Fibroblast of skin of abdomen (primary cell): ENCODE results near the gene NT5M.
"Not testable (repeated sequence)": the region's sequence is repeated elsewhere in the genome, so short reads cannot be mapped to it uniquely, and the experiment has no call there.

Source experiments
- DNase-seq: peaks from one replicate; pipeline ENCODE4 v3.0.0-alpha.2; 2013

Gene NT5M

DNA sequence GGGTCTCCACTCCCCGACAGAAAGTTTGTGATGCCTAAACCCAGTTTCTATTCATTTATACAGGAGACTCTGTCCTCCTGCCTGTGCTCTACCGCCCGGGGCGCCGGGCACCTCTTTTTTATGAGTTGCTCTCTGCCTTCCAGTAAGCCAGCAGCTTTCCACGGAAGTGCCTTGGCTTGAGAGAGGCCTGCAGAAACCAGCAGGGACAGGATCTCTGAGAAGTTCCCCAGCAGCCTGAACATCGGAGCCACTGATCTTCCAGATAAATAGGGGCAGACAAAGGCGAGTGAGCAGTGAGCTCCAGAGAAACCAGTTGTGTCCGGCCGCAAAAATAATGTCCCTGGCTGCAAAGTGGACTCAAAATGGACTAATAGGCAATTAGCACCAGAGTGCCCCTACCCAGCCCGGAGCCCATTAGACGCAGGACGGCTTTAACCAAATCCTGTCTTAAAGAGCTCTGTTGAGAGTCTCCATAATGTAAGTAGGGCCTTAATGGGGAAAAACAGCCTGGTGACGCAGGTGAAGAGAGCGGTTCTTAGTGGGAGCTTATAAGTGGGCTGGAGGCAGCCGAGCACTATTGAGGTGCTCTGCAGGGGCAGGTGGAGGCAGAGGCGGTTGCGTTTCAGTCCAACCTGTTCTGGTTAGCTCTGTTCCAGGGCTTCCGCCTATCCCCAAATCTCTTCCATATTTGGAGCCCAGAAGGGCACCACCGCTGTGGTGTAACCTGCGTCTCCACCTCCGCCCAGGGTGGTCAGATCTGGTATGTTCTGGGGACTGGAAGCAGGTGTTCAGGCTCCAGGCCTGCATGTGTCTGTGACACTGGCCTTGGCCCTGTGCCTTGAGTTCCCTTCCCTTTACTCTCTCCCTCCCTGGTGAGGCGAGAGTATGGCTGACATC lies 74.1 kb downstream of the NT5M start:
- no peak for DNase-seq

DNA sequence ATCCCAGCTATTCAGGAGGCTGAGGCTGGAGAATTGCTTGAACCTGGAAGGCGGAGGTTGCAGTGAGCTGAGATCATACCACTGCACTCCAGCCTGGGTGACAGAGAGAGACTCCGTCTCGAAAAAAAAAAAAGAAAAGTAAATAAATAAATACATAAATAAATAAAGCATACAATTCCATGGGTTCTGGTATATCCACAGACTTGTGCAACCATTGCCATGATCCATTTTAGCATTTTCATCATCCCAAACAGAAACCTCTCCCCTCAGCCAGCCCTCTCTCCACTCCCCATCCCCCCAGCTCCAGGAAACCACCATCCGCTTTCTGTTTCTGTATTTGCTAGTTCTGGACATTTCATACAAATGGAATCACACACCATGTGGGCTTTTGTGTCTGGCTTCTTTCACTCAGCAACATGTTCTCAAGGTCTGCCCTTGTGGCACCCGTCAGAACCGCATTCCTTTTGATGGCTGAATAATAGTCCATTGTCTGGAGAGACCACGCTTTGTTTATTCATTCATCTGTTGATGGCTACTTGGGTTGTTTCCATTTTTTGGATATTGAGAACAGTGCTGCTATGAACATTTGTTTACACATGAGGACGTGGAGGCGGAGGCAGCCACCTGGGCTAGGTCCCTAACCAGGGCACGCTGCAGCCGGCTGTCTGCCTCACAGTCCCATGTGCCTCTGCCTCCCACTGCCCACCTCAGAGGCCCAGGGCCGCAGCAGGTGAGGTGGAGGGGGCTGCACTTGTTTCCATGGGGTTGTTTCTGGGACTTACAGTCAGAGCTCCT lies 76.2 kb downstream of the NT5M start:
- DNase-seq: peak; percentile 39

DNA sequence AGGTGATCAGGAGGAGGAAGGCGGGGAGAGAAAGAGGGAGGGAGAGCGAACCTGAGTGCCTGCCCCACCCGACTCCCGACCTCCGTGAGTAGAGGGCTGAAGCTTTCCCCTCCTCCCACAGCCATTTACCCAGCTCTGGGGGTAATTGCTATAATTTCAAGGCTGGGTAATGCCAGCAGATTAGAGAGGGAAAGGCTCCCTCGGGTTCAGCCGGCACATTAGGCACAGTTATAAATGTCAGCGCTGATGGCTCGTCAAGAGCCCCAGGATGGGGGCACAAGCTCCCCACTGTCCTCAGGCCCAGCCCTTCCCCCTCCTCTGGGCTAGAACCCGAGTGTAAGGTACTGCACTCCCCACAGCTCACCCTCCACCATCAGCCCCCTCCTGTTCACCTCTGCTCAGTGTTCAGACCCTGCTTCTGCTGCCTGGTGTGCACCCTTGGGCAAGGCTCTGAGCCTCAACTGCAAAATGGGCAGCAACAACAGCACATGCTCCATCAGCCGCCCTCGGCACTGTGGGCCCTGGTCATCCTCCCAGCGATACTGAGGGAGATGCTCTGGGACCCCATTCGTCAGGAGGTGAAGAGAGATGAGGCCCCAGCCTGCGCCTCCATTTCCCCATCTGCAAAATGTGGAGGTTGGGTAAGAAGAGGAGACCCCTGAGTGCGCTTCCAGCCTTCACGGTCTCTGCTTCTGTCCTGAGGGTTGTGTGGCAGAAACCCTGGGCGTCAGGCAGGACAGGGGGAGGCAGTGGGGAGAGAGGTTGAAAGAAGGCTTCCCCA lies 77.2 kb downstream of the NT5M start:
- DNase-seq: no peak

DNA sequence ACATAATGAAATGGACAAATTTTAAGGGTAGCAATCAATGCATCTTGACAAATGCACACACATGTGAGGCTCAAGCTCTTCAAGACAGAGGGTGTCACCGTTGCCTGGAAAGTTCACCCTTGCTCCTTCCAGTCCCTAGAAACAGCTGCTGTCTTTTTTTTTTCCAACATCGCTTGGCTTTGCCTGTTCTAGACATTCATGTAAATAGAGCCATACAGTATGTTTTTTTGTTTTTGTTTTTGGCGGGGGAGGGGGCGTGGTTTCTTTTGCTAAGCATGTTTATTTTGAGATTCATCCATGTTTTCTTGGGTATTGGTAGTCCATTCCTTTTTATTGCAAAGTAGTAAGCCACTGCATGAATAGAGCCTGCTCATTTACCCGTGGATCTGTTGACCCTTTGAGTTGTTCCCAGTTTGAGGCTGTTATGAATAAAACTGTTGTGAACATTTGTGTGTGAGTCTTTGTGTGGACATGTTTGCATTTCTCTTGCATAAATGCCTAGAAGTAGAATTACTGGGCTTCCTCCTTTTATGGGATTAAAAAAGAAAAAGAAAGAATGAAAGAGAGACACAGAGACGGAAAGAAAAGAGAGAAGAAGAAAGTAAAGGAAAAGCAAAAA lies 78.4 kb downstream of the NT5M start:
- no peak for DNase-seq

DNA sequence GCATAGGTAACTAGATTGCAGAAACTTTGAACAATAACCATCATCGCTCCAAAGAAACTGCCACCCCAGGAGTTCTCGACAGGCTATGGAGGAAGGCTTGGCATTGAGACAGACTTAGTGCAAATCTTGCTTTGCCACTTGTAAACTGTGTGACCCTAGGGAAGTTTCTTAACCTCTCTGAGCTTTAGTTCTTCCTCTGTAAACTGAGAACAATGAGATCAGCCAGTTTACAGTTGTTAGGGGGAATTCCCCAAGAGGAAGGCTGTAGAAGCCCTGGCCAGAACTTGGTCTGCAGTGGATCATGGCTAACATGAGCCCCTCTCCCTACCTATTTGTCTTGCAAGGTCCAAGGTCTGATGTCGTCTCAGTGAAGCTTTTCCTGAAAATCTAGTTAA lies 78.9 kb downstream of the NT5M start:
- DNase-seq: no peak

DNA sequence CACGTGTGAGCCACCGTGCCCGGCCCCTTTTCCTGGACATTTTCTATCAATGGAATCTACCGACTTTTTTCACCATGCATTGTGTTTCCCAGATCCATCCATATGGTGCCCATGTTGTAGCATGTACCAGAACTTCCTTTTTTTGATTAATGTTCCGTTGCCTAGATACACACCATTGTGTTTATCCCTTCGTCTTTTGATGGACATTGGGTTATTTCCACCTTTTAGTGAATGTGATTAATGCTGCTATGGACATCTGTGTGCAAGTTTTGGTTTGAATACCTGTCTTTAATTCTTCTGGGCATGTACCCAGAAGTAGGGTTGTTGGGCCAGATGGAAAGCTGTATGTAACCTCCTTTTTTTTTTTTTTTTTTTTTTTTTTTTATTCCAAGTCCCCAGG lies 79.8 kb downstream of the NT5M start:
- no peak for DNase-seq

DNA sequence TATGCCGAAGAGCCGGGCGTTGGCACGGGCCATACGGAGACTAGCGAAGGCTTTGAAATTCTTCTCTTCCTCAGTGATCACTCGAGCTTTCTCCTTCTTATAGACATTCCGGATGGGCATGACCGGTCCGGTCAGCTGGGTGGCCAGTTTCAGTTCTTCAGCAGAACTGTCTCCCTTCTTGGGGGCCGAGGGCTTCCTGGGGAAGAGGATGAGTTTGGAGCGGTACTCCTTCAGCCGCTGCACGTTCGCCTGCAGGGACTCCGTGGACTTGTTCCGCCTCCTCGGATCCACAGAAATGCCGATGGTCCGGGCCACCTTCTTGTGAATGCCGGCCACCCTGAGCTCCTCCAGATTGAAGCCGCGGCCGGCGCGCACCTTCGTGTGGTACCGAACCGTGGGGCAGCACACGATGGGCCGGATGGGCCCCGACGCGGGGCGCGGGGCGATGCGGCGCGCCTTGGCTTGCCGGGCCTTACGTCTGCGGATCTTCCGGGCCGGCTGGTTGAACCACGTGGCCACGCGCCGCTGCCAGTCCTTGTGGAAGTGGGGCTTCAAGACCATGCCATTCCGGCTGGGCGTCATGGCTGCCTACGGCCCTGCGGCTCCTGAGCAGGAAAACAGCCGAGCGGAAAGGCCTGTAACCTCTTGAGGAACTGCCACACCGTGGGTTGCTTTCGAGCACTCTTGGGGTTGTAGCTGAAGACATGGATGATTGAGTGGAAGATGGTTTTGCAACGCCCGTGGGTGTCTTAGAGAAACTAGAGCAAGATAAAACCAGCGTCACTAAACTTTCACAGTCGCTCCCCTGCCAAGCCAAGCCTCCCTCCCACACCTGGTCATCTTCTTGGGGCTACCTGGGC lies 80.5 kb downstream of the NT5M start:
- not testable (repeated sequence) for DNase-seq

DNA sequence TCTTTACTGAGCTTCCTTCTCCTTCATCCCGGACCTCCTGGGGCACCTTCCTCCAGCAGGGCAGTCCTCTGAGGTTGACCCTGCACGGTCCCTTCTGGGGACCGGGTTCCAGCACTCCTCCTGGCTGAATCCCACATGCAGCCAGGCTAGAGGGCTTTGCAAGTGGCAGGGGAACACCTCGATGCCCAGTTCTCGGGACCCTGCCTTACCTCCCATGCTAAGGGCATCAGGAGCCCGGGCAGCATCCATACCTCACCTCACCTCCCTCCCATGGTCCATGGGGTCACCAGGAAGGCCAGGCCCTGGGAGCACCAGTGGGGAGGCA lies 81.1 kb downstream of the NT5M start:
- no peak for DNase-seq

DNA sequence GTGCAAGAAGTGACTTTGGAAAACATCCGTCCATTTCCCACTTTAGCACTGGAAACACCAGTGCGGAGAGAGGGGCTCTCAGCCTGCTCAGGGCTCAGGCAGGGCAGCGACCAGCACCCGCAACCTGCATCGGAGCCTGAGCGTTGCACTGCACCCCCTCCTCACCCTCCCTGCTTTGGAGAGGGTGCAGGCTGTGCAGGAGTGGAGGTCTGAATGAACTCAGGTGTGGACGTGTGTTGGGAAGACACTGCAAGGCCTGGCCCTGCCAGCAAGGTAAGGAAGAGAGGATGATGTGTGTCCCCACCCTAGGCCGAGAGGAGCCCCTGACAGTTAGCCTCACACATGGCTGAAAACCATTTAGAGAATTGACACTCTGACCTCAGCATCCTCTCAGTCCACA lies 81.8 kb downstream of the NT5M start:
- no peak for DNase-seq

DNA sequence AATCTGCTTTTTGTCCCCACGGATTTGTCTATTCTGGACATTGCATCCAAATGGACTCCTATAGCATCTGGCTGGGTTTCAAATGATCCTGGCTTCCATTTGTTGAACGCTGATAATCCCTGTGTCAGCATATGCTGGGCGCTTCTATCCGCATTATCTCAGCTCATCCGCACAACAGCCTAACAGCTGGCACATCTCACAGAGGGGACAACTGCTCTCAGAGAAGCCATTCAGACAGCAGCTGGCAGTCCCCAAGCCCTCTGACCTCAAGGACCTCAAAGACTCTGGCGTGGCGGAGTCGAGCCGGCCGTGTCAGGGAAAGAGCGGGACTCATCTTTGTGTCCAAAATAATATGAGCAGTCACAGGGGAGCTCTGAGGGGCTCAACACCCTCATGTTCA lies 82.3 kb downstream of the NT5M start:
- no peak for DNase-seq

DNA sequence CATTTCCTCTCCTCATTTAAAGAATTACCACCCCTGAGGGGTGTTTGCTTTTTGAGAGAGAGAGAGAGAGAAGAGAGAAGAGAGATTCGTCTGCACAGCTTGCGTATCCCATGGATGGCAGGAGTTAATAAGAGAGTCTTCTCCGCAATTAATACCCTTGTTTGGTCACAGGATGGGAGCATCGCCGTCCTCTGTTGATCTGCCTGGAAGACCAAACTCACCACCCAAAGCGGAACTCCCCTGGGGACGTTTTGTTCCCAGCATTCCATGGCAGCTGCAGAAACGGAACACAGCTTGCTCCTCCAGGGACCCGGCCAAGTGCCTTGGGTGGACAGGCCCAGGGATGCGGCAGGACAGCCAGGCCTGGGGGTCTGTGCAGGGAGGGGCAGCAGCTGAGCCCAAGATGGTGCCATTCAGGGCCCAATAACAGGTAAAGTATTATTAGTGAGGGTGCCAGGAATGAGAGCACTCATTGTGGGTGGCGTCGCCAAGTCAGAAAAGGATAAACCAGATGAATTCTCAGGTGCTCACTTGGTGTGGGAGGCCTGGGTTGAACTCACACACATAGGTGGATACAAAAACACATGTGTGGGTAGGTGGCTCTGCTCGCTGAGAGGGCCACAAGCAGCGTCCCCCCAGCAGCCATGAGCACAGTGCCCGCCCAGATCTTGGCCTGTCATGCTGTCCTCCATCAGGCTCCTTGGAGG lies 83.1 kb downstream of the NT5M start:
- DNase-seq: no peak

DNA sequence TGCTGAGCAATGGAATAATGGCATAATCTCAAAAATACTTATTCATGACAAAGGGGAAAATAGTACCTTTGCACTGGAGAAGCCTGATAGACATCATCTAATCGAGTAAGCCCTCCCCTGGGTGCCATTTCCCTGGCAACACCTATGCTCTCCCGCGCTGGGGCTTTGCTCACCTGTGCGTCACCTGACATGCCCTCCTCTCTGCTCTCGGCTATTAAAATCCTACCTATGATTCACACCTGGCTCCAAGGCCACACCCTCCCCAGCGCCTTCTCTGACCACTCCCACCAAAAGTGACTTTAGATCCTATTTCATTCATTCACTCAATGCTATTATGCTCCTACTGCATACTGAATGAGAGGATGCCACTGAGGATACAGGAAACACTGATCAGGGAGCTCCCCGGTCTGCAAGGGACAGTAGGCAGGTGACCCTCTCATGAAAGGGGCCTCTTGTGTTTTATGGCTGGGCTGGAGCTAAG lies 83.9 kb downstream of the NT5M start:
- DNase-seq: no peak

DNA sequence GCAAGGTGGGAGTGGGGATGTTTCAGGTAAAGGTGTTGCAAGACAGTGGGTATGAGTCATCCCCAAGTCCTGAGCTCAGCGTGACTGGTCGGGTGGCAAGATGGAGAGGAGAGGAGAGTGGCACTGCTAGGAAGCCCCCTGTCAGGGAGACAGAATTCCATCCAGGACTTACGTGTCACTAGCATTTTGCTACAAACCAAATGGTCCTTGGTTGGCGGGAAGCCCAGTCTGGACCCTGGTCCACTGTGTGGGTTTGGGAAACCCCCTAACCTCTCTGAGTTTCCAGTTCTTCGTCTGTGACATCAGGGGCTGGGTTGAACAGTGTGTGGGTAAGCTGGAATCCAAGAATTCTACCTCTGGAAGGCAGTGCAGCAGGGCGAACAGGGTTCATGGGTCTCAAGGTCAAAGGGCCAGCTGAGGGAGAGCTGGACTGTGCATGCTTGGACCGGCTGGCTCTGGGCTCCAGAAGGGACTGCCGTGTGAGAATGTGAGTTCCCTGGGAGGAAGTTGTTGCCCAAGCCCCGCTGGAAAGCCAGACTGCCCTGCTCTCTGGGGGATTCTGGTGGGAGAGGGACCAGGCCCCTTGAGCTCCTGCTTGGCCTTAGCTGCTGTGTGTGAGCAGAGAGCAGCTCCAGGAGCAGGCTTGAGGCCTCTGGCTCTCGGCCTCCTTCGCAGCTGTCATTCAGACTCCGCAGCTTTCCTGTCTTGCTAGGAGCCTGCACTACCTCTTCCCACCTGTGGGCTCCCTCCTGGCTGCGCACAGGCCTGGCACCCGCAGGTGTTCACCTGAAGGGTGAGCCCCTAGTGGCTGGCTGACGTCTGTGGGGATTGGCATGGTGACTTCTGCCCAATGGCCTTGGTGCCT lies 84.6 kb downstream of the NT5M start:
- DNase-seq: no peak

DNA sequence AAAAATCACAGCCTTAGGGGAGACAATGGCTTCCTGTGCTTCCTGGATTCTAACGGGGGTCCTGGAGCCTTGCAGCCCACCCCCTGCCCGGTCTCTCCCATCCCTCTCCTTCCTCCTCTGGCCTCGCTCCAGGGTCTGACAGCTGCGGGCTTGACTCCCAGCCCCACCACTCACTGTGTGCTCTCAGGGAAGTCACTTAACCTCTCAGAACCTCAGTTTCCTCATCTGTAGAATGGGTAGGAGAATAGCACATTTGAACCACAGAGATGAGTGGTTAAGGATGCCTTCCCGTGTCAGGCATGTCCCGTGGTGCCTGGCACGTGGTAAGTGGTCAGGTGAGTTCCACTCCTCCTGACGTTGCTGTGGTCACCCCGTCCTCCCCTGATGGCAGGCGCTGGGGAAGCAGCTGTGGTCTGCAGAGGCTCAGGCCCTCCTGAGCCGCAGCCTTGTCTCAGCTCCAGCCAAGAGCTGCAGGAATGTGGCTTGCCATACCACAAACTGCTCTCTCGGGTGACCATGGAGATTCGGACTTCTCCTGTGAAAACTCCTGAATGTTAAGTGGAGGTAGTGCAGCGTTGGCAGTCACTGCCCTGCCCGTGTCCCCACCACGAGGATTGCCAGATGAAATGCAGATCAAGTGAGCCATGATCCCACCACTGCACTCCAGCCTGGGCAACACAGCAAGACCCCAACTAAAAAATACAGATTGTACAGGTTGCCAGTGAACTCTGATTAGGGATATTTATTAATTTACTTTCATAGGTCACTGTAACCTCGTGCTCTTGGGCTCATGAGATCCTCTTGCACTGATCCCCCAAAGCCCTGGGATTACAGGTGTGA lies 85.7 kb downstream of the NT5M start:
- DNase-seq: no peak

DNA sequence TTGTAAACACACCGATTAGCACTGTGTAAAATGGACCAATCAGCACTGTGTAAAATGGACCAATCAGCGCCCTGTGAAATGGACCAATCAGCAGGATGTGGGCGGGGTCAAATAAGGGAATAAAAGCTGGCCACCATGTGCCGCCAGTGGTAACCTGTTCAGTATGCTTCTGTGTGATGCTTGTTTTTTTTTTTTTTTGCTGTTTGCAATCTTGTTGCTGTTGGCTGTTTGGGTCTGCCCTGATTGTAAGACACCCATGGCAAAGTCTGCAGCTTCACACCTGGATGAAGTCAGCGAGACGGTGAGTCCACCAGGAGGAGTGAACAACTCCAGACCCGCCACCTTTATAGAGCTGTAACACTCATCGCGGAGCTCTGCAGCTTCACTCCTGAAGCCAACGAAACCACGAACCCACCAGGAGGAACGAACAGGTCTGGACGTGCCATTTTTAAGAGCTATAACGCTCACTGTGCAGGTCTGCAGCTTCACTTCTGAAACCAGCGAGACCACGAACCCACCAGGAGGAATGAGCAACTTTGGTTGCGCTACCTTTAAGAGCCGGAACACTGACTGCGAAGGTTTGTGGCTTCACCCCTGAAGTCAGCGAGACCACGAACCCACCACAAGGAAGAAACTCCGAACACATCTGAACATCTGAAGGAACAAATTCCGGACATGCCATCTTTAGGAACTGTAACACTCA lies 88.6 kb downstream of the NT5M start:
- DNase-seq: no peak

DNA sequence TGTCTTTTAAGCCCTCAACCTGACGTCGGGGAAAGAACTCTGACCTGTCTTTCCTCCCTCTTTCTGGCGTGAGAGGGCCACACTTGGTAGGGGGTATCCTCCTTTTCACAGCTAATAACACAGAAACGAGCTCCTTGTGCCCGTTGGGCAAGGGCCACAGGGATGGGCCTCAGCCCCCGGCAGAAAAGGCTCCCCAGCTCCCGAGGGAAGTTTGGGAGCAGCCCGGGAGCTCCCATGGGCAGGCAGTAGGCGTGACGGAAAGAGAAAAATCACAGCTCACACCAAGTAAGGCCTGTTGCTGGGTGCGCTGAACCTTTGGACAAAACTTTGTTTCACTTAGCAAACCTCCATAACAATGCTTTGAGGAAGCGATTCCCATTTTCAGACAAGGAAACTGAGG lies 90.8 kb downstream of the NT5M start:
- no peak for DNase-seq

DNA sequence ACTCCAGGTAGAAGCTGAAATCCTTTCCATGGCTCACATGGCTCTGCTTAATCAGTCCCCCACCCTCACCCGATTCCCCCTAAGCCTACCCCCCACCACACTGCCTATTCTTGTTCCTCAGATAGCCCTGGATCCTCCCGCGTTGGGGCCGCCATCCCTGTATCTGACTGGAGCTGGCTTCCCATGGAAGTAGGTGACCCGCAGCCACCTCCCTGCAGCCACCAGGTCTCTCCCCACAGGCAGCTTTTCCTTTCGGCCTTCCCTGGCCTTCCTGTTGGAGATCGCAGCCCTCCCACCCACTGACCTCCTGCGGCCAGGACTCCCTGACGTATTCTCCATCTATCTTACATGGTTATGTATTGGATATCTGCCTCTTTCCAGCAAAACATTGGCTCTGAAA lies 91.3 kb downstream of the NT5M start:
- DNase-seq: no peak

DNA sequence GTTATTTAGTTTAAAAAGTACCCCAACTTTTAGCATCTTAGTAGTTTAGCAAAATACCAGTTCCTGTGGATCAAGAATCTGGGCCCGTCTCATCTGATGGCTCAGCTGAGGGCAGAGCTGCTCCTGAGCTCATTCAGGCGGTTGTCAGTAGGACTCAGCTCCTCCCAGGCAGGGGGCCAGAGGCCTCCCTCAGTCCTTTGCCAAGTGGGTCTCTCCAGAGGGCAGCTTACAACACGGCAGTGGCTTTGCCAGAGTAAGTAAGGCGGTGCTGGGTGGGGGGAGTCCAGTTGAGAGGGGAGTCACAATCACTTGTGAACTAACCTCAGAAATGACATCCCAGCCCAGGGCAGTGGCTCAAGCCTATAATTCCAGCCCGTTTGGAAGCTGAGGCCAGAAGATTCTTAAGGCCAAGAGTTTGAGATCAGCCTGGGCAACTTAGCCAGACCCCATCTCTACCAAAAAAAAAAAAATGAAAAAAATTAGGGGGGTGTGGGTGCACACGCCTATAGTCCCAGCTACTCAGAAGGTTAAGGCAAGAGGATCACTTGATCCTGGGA lies 92.2 kb downstream of the NT5M start:
- no peak for DNase-seq
